ENCODE data around the gene FRMD4A. TPM values are rescaled to one million over a fixed set of nuclear protein-coding genes. Genes with fewer than 3 reads are reported as not detected.
A peak's percentile ranks its signal among the peaks of the same experiment; 100 is the strongest.

FRMD4A gene
- total RNA-seq, 2 donors from 2014 or later = 8.6 to 10.2 TPM

DNA sequence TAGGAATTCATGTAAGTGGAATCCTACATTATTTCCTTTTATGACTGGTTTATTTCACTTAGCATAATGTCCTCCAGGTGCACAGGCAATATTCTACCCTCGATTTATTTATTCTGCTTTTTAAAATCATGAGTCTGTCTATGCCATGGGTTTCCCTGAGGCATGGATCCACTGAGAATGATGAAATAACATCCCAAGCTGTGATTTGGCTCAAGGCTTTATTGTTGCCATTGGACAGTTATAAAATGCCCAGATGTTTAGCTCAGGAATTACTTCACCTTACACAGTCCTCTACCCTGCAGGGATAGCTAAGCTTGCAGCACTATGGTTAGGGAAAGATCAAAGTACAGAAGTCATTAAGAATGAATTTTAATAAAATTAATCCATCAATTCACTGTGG, 219.5 kb downstream of the FRMD4A start:
- H3K4me1 ChIP-seq = no peaks in the 10 kb centered on the region
- no peaks in the 10 kb centered on the region for H3K9me3 ChIP-seq
- TF ChIP-seq, protein P1, sequence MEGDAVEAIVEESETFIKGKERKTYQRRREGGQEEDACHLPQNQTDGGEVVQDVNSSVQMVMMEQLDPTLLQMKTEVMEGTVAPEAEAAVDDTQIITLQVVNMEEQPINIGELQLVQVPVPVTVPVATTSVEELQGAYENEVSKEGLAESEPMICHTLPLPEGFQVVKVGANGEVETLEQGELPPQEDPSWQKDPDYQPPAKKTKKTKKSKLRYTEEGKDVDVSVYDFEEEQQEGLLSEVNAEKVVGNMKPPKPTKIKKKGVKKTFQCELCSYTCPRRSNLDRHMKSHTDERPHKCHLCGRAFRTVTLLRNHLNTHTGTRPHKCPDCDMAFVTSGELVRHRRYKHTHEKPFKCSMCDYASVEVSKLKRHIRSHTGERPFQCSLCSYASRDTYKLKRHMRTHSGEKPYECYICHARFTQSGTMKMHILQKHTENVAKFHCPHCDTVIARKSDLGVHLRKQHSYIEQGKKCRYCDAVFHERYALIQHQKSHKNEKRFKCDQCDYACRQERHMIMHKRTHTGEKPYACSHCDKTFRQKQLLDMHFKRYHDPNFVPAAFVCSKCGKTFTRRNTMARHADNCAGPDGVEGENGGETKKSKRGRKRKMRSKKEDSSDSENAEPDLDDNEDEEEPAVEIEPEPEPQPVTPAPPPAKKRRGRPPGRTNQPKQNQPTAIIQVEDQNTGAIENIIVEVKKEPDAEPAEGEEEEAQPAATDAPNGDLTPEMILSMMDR (IDR thresholded peaks at IDR 0.05) = no peak
- no peak for DNase-seq
- H3K27me3 ChIP-seq = no peaks in the 10 kb centered on the region
- H3K27ac ChIP-seq = no peak overlapping the region
- intact Hi-C loops (cut with DNase I) = no loop called here
- H3K4me3 ChIP-seq = no peak overlapping the region
- no peaks in the 10 kb centered on the region for H3K36me3 ChIP-seq
- no peak overlapping the region for H3K9ac ChIP-seq (ENCODE audit: low read depth in 2 of 2, low read length in 2 of 2)

DNA sequence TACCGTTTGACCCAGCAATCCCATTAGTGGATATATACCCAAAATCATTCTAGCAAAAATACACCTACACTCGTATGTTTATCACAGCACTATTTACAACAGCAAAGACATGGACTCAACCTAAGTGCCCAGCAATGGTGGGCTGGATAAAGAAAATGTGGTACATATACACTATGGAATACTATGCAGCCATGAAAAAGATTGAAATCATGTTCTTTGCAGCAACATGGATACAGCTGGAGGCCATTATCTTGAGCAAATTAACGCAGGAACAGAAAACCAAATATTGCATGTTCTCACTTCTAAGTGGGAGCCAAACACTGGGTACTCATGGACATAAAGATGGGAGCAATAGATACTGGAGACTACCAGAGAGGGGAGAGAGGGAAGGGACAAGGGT, 223.9 kb downstream of the FRMD4A start:
- Histone ChIP-seq H3K4me1 (no peaks in the 10 kb centered on the region), H3K27ac (no peak overlapping the region), H3K9ac (ENCODE audit: low read depth in 2 of 2, low read length in 2 of 2) (no peak overlapping the region), H3K36me3 (no peaks in the 10 kb centered on the region), H3K9me3 (no peaks in the 10 kb centered on the region), H3K4me3 (no peak overlapping the region), H3K27me3 (no peaks in the 10 kb centered on the region)
- intact Hi-C loops (cut with DNase I) = no loop called here
- TF ChIP-seq, protein P1 (IDR thresholded peaks at IDR 0.05) = no peak
- no peak for DNase-seq

DNA sequence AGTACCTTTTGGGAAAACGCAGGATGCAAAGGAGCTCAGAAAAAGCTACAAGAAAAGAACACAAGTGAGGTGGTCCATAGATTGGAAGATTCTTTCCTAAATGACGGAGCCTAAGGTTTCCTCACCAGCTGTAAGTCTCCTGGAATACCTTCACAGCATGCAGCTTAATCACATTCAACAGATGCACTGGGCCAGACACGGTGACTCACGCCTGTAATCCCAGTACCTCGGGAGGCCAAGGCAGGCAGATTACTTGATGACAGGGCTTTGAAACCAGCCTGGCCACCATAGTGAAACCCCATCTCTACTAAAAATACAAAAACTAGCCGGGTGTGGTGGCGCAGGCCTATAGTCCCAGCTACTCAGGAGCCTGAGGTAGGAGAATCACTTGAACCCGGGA, 228.7 kb downstream of the FRMD4A start:
- intact Hi-C loops (cut with DNase I) = no loop called here

DNA sequence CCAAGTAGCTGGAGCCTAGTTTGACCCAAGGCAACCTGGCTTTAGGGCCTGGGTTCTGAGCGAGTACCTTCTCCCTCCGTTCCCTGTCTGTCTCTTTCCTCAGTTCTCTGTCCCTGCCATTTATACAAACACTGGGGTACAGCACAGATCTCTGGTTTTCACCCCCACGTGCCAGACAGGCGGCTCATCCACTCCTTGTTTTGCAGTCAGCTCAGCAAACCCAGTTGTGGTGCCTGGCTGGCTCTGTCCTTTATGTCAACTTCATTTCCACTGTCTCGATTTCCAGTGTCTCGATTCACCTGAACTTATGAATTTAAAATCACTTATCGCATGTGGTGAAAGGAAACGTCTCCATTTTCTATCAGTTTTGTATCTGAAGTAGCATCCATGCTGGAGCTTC, 230.8 kb downstream of the FRMD4A start:
- Histone ChIP-seq H3K4me3 (no peak overlapping the region), H3K9ac (ENCODE audit: low read depth in 2 of 2, low read length in 2 of 2) (no peak overlapping the region), H3K36me3 (no peaks in the 10 kb centered on the region), H3K27ac (no peak overlapping the region), H3K4me1 (no peaks in the 10 kb centered on the region), H3K9me3 (no peaks in the 10 kb centered on the region), H3K27me3 (no peaks in the 10 kb centered on the region)
- TF ChIP-seq, protein P1 (IDR thresholded peaks at IDR 0.05) = no peak
- intact Hi-C loops (cut with DNase I) = loop anchor here (10.0 kb wide), 1 partner anchor 315 kb away; no protein-coding TSS in a partner anchor
- DNase-seq = no peak

More for the DNA sequence above, 228.7 kb downstream of the FRMD4A start:
- Histone ChIP-seq H3K4me3 (no peak overlapping the region), H3K27me3 (no peaks in the 10 kb centered on the region), H3K9ac (ENCODE audit: low read depth in 2 of 2, low read length in 2 of 2) (no peak overlapping the region), H3K4me1 (no peaks in the 10 kb centered on the region), H3K9me3 (no peaks in the 10 kb centered on the region), H3K36me3 (no peaks in the 10 kb centered on the region), H3K27ac (no peak overlapping the region)
- TF ChIP-seq, protein P1 (IDR thresholded peaks at IDR 0.05) = no peak
- DNase-seq = no peak

DNA sequence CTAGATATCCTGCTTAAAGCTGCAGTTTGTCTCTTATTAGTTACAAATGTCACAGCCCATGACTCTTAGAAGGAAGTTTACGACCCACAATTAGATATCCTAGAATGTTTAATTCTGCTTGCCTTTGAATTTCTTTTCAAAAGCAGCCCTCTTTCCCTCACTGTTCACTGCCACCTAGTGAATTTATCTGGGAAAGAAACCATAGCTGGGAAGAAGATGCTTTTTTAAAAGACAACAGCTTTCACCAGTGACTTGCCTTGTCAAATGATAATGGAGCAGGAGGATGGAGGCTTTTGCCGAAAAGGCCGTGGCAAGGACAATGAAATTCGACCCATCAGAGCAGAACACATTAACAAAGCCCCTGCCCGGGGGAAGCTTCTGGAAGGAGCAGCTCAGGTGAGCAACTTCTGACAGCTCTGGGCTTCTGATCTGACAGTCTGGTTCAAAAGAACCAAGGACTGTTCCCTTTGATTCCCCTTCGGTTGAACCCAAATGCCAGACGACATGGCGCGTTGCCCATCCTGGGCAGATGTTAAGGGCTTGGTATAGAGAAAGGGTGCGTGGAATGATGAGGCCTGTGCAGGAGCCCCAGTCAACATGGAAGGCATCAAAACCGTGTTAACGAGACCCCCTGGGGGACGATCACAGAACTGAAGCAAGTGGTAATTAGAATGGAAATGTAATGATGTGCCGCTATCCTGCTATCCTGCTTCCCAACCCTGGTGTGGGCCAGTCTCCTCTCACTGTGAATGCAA, 236.8 kb downstream of the FRMD4A start:
- H3K9ac ChIP-seq (ENCODE audit: low read depth in 2 of 2, low read length in 2 of 2) = no peak overlapping the region
- H3K27ac ChIP-seq = no peak overlapping the region
- no peaks in the 10 kb centered on the region for H3K36me3 ChIP-seq
- DNase-seq = no peak
- no peak overlapping the region for H3K4me3 ChIP-seq
- H3K27me3 ChIP-seq = no peaks in the 10 kb centered on the region
- TF ChIP-seq, protein P1 (IDR thresholded peaks at IDR 0.05) = peak; percentile 16
- H3K9me3 ChIP-seq = no peaks in the 10 kb centered on the region
- intact Hi-C loops (cut with DNase I) = loop anchor here (10.0 kb wide), 1 partner anchor 309 kb away; no protein-coding TSS in a partner anchor
- H3K4me1 ChIP-seq = no peaks in the 10 kb centered on the region
